GM21447 (cell line): ENCODE data around the gene CADPS2.

Experiments used
- ATAC-seq: cut with Tn5 transposase; IDR thresholded peaks from one replicate; pipeline ENCODE4 v1.9.1; 2021; ENCODE audit not compliant: unreplicated experiment

Gene CADPS2

GRCh38 chr7:122407195-122407594 lies 479.1 kb downstream of the CADPS2 start:
- ATAC-seq, result no peak

DNA sequence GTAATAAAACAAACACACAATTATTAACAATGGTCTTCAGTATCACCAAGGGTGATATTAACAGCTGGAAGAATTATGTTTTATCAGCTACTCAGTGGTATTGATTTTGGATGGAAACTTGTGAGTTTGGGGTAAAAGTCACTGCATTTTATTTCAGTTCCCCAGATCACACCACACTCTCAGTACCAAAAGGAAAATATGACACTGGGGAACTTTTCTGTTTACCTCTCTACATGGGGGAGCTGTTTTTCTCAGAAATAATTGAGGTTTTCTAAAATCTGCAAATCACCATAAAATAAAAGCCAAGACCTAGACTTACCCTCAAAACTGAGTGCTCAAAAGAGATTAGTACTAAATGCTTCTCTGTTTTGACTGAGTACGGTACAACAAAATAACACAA lies 483.1 kb downstream of the CADPS2 start:
- ATAC-seq, result no peak

DNA sequence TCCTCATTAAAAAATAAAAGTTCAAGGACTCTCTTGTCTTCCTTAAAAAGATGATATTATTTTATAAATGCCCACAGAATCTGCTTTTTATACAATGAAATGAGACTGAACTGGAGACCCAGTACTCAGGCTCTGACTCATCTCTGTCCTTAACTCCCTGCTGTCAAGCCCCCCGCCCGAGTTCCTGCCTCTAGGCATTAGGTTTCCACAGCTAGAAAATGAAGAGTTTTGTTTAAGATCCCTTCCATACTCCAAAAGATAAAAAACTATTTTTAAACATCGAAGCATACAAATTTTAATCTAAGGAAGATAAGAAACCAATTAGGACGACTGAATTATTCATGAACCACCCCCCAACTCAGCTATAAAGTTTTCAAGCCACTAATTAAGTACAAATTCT lies 484.0 kb downstream of the CADPS2 start:
- ATAC-seq, result no peak

DNA sequence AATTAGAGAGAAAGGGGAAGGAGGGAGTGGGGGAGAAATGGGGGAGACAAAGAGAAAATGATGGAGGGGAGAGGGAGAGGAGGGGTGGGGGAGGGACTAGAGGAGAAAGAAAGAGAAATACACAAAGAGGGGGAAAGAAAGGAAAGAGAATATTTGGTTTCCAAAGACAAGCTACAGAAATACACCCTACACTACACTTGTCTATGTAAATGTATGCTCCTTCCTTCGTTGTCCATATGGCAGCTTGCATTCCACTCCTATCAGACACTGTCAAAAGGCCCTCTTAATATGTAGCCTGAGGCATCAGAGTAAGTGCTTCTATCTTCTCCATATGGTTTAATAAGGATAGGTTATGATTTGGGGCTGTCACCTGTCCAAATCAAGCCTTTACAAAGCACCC lies 488.9 kb downstream of the CADPS2 start:
- no peak for ATAC-seq

DNA sequence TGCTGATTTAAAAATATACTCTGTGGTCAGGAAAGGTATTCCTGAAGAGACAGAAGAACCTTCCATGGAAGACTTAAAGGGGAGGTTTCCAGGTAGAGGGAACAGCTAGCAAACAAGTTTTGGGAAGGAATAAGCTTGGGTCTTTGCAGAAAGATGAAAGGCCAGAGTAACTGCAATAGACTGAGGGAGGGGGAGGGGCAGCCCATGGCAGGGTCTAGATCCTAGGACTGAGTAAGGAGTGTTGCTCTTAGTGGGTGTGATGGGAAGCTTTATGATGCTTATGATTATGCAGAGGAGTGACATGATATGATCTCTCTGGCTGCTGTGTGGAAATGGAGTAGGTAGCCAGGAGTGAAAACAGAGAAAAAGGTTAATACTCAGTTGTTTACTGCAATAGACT lies 491.7 kb downstream of the CADPS2 start:
- ATAC-seq, result no peak

GRCh38 chr7:122384528-122384927 lies 501.7 kb downstream of the CADPS2 start:
- no peak for ATAC-seq

- ATAC-seq, result peak; percentile 93
Observed at GRCh38 chr7:122383934-122384333, 502.3 kb downstream of the CADPS2 start.

GRCh38 chr7:122380992-122381391 lies 505.3 kb downstream of the CADPS2 start:
- ATAC-seq, result no peak

DNA sequence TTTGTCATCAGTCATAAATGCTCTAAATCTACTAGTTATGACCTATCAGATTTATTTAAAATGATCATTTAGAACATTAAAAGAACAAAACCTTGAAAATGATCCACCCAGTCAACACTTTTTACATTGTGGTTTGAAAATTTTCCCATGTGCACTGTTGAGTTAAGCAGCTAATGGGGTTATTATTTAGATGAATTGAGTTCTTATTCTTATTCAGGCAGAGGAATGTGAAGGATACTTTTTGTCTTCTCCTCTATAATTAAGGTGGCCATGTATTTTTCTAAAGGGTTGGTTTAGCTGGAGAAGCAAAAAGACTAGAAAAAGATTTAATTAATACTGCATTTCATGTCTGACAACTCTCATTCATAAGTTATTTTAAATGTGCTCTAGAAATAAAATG lies 506.8 kb downstream of the CADPS2 start:
- ATAC-seq, result no peak

GRCh38 chr7:122369756-122370155 lies 516.5 kb downstream of the CADPS2 start:
- no peak for ATAC-seq

- ATAC-seq, result no peak
Observed at GRCh38 chr7:122364761-122365280, 521.4 kb downstream of the CADPS2 start.

GRCh38 chr7:122363144-122363543 lies 523.1 kb downstream of the CADPS2 start:
- no peak for ATAC-seq

GRCh38 chr7:122362473-122362872 lies 523.8 kb downstream of the CADPS2 start:
- ATAC-seq, result no peak

- no peak for ATAC-seq
Observed at GRCh38 chr7:122354656-122355055, 531.6 kb downstream of the CADPS2 start.

DNA sequence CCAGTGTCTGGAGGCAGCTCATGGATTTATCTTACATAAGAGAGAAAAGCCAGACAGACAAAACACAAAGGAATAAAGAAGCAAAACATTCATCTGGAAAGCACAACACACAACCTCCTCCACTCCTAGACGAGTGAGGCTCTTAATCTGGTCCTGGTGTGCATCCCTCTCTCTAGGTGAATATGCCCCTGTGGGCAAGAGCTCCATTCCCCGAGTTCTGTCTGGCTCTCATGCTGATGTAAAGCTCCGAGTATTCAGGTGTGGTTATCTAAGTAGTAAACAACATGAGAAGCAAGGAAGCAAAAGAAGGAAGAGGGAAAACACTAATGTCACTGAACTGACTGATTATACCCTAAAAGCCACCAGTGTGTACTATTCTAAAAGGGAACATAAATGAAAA lies 533.8 kb downstream of the CADPS2 start:
- no peak for ATAC-seq

DNA sequence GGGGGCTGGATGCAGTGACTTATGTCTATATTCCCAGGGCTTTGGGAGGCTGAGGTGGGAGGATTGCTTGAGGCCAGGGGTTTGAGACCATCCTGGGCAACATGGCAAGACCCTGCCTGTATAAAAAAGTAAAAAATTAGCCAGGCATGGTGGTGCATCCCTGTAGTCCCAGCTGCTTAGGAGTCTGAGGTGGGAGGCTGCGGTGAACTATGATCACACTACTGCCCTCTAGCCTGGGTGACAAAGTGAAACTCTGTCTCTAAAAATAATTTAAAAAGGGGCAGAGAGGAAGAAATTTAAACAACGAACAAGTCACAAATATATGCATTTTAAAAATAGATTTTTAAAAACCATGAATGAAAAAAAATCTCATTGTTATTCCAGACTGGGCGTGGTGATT lies 535.6 kb downstream of the CADPS2 start:
- ATAC-seq, result no peak

DNA sequence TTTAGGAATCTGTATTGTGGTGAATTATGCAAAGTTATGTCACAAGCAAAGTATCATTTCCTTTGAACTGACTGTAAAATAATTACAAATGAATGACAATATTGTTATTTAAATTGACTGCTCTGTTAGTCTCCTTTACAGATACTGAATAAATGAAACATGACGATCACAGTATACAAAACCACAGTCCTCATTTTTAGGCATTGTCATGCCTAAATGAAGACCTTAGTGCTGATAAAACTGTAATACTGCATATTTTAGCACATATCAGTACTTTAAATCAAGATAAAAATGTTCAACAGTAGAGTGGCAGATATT lies 542.0 kb downstream of the CADPS2 start:
- no peak for ATAC-seq

DNA sequence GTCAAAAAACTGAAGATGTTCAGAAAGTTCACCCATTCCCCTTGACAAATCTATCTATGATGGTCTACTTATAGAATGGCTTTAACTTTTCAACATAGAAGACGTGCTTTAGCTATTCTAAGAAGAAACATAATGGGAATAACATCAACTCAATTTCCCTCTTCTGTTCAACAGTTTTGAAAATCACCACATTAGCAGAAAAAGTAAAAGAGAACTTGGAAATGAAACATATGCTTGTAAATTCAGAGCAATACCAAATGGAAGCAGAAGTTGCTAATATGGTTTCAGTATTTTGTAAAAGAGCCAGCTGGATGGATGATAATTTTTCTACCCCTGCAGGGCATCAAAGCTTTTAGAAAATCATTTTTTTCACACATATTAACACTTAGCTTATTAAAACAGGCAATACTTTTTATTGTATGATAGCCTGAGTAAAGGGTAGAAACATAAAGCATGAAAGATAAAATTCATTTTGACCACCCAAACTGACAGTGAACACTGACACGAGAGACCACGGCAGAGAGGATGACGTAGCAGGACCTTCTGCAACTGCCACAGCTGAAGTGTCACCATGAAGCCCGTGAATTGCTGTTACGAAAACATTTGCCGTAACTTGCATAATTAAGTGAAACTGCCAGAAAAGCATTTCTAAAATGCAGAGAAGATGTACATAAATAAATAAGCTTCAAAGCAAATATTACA lies 542.5 kb downstream of the CADPS2 start:
- no peak for ATAC-seq

GRCh38 chr7:122340427-122340826 lies 545.8 kb downstream of the CADPS2 start:
- no peak for ATAC-seq

DNA sequence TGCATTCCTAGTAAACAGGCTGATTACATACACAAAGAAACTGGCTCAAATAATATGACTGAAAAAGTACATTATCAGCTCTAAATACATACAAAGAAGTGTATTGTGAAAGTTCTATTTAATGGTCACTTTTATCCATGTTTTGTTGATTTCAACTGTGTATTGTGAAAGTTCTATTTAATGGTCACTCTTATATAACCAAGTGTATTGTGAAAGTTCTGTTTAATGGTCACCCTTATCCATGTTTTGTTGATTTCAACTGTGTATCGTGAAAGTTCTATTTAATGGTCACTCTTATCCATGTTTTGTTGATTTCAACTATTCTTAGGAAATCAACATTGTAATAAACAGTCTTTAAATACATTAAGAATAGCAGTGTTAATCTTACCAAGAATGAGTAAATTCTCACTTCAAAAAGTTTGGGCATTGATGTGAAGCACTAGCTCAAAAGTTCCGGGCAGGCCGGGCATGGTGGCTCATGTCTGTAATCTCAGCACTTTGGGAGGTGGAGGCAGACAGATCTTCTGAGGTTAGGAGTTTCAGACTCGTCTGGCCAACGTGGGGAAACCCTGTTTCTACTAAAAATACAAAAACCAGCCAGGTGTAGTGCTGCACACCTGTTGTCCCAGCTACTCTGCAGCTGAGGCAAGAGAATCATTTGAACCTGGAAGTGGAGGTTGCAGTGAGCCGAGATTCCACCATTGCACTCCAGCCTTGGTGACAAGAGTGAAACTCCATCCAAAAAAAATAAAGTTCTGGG lies 546.9 kb downstream of the CADPS2 start:
- ATAC-seq, result no peak

- no peak for ATAC-seq
Observed at GRCh38 chr7:122337011-122337410, 549.2 kb downstream of the CADPS2 start.

DNA sequence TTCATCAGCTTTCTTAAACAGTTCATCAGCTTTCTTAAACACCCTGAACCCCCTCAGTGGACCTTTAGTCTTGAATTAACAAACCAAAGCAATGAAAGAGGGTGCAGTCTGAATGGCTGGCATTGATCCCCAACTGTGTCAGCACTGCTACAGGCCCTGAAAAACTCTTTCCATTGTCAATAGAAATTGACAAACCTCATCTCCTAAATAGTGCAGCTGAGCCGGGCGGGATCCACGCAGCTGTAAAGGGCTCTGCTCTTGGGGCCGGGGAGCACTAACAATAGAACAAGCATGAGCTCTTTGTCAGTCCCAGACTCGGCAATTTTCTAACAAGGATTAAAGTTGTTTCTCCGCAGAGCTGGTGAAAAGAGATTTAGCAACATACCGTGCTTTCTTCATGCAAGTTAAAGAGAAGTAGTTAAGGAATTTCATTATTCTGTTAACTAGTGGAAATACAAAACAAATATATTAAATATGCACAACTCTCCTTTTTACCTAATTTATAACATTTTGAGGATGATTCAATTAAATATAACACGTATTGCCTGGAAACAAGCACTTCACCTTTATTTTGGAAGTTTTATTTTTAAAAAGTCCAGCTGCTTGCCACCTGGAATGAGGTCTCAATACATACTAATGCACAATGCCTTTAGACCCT lies 557.0 kb downstream of the CADPS2 start:
- no peak for ATAC-seq
